SK-N-SH (cell line): Measurements from ENCODE around the gene RAVER1. TPM values are rescaled to one million over a fixed set of nuclear protein-coding genes. Genes with fewer than 3 reads are reported as not detected.

Experiments used
- CTCF ChIA-PET: fragments of 300-600, 350-600 bp; formaldehyde crosslinking; extraction: SDS; loops from one replicate; lab custom pipeline; 2021; lab: Yijun Ruan, JAX
- POLR2A ChIA-PET: fragments of 350-600 bp; sonication (Branson Sonifier 250); formaldehyde crosslinking; extraction: SDS; loops from one replicate; lab custom pipeline; 2020; ENCODE audit warnings: antibody characterized with exemption, inconsistent platforms; lab: Yijun Ruan, JAX
- DNase-seq: peaks from one replicate; pipeline ENCODE4 v3.0.0; 2012
- H2AFZ ChIP-seq: fragments of 200-600 bp; sonication (generic); 2 replicates; pipeline ENCODE4 v1.8.1; 2016; ENCODE audit warnings: antibody characterized with exemption, mild to moderate bottlenecking, low read depth
- H3F3A ChIP-seq: fragments of 200-600 bp; sonication (generic); replicated peaks from 2 replicates; pipeline ENCODE3; 2016; ENCODE audit warnings: antibody characterized with exemption, mild to moderate bottlenecking; ENCODE audit not compliant: insufficient read depth
- H3K27ac ChIP-seq, 2 experiments: fragments of 200-500 bp in 1 of 2; fragments of 200-600 bp in 1 of 2; sonication (Bioruptor generic) in 1 of 2; sonication (generic), shearing (Covaris generic) in 1 of 2; 2 replicates each; pipeline versions ENCODE4 v1.5.1 to v1.6.1; 2014 to 2016; ENCODE audit warnings: low read depth in 2 of 2, inconsistent platforms in 1 of 2, low read length in 1 of 2, mild to moderate bottlenecking in 1 of 2, mixed read lengths in 1 of 2
- H3K27me3 ChIP-seq: fragments of 200-600 bp; sonication (generic), shearing (Covaris generic); 2 replicates; pipeline ENCODE4 v1.6.1; 2016; ENCODE audit warnings: mixed run types; ENCODE audit not compliant: insufficient read depth
- H3K36me3 ChIP-seq, 2 experiments: fragments of 200-500 bp in 1 of 2; fragments of 200-600 bp in 1 of 2; sonication (Bioruptor generic) in 1 of 2; sonication (generic) in 1 of 2; replicated peaks in 1 of 2; 2 replicates each; pipeline versions ENCODE3 to v1.5.1; 2014 to 2016; ENCODE audit warnings: low read length in 1 of 2, mild to moderate bottlenecking in 1 of 2; ENCODE audit not compliant: insufficient read depth in 2 of 2, control insufficient read depth in 1 of 2
- H3K4me1 ChIP-seq, 2 experiments: fragments of 200-500 bp in 1 of 2; fragments of 200-600 bp in 1 of 2; sonication (Bioruptor generic) in 1 of 2; sonication (generic), shearing (Covaris generic) in 1 of 2; 2 replicates each; pipeline versions ENCODE4 v1.5.1 to v1.6.1; 2014 to 2016; ENCODE audit warnings: low read depth in 1 of 2, low read length in 1 of 2, mixed run types in 1 of 2; ENCODE audit not compliant: insufficient read depth in 2 of 2, control insufficient read depth in 1 of 2
- H3K4me2 ChIP-seq: fragments of 200-600 bp; sonication (generic), shearing (Covaris generic); 2 replicates; pipeline ENCODE4 v1.6.1; 2017; ENCODE audit warnings: mixed run types
- H3K4me3 ChIP-seq, 2 experiments: fragments of 200-500 bp in 1 of 2; fragments of 200-600 bp in 1 of 2; sonication (Bioruptor generic) in 1 of 2; sonication (generic), shearing (Covaris generic) in 1 of 2; 2 replicates each; pipeline versions ENCODE4 v1.5.1 to v1.8.1; 2014 to 2016; ENCODE audit warnings: low read depth in 2 of 2, inconsistent platforms in 1 of 2, low read length in 1 of 2, mild to moderate bottlenecking in 1 of 2, mixed read lengths in 1 of 2, moderate library complexity in 1 of 2
- H3K79me2 ChIP-seq: fragments of 200-600 bp; sonication (generic); 2 replicates; pipeline ENCODE4 v1.8.1; 2017; ENCODE audit warnings: mild to moderate bottlenecking; ENCODE audit not compliant: insufficient read depth
- H3K9ac ChIP-seq: fragments of 200-600 bp; sonication (generic); 2 replicates; pipeline ENCODE4 v1.6.1; 2017; ENCODE audit warnings: mixed run types
- H3K9me2 ChIP-seq: fragments of 200-600 bp; sonication (generic); 2 replicates; pipeline ENCODE4 v1.6.1; 2017; ENCODE audit warnings: mixed run types
- H3K9me3 ChIP-seq: fragments of 200-600 bp; sonication (generic); 2 replicates; pipeline ENCODE4 v1.6.1; 2017; ENCODE audit warnings: mixed run types, mild to moderate bottlenecking, moderate library complexity
- H4K20me1 ChIP-seq: fragments of 200-600 bp; sonication (generic); 2 replicates; pipeline ENCODE4 v1.6.1; 2017; ENCODE audit warnings: mild to moderate bottlenecking, mixed run types; ENCODE audit not compliant: insufficient read depth
- EZH2phosphoT487 ChIP-seq: fragments of 200-600 bp; sonication (generic); IDR thresholded peaks from 2 replicates; pipeline ENCODE4 v1.6.1; 2017; ENCODE audit warnings: low read depth, mixed run types, mild to moderate bottlenecking, antibody characterized with exemption, moderate library complexity, borderline replicate concordance
- FOXJ3 ChIP-seq: sonication (generic); formaldehyde crosslinking; IDR thresholded peaks from 2 replicates; pipeline ENCODE4 v1.5.1; 2020; ENCODE audit warnings: mild to moderate bottlenecking, missing genetic modification reagents
- FOXM1 ChIP-seq: IDR thresholded peaks from 2 replicates; pipeline ENCODE4 v1.4.0; 2012; ENCODE audit warnings: low read depth, mild to moderate bottlenecking
- GABPA ChIP-seq: IDR thresholded peaks from 2 replicates; pipeline ENCODE4 v1.4.0; 2012; ENCODE audit warnings: low read depth, mild to moderate bottlenecking
- GATA2 ChIP-seq: sonication (generic); formaldehyde crosslinking; IDR thresholded peaks from 2 replicates; pipeline ENCODE4 v1.5.0; 2020; ENCODE audit warnings: mild to moderate bottlenecking, missing genetic modification reagents
- JUND ChIP-seq: IDR thresholded peaks from 2 replicates; pipeline ENCODE4 v1.4.0; 2012
- MAX ChIP-seq: IDR thresholded peaks from 2 replicates; pipeline ENCODE4 v1.4.0; 2012; ENCODE audit warnings: low read depth
- MEF2A ChIP-seq: IDR thresholded peaks from 2 replicates; pipeline ENCODE4 v1.4.0; 2012; ENCODE audit warnings: low read depth, borderline replicate concordance
- MXI1 ChIP-seq: IDR thresholded peaks from 2 replicates; pipeline ENCODE4 v1.6.1; 2012; ENCODE audit warnings: mild to moderate bottlenecking, low read depth, low read length, improper control_type of control experiment
- NRF1 ChIP-seq: IDR thresholded peaks from 2 replicates; pipeline ENCODE4 v1.6.1; 2012; ENCODE audit warnings: low read depth, mild to moderate bottlenecking, low read length
- POLR2AphosphoS5 ChIP-seq: IDR thresholded peaks from 2 replicates; pipeline ENCODE4 v1.6.1; 2012; ENCODE audit warnings: low read depth, low read length
- RFX5 ChIP-seq: IDR thresholded peaks from 2 replicates; pipeline ENCODE4 v1.6.1; 2012; ENCODE audit warnings: mild to moderate bottlenecking, improper control_type of control experiment, low read length
- SIN3A ChIP-seq: IDR thresholded peaks from 2 replicates; pipeline ENCODE4 v1.6.1; 2012; ENCODE audit warnings: low read depth, mild to moderate bottlenecking, low read length, moderate library complexity, borderline replicate concordance
- TAF1 ChIP-seq: IDR thresholded peaks from 2 replicates; pipeline ENCODE4 v1.6.1; 2012; ENCODE audit warnings: low read depth, mild to moderate bottlenecking, low read length, moderate library complexity, borderline replicate concordance
- TEAD4 ChIP-seq: IDR thresholded peaks from 2 replicates; pipeline ENCODE4 v1.4.0; 2012; ENCODE audit warnings: mild to moderate bottlenecking, borderline replicate concordance; ENCODE audit not compliant: insufficient read depth
- USF2 ChIP-seq: fragments of 150-350 bp; IDR thresholded peaks from 2 replicates; pipeline ENCODE4 v1.6.1; 2017; ENCODE audit warnings: antibody characterized with exemption, low read length, low read depth, borderline replicate concordance
- WGBS: methylation state at CpG from one replicate; pipeline ENCODE4 v1.1.6; 2017; ENCODE audit warnings: low lambda C conversion rate; 5-methylcytosine and 5-hydroxymethylcytosine counted together
- polyA plus RNA-seq, 3 experiments: library from polyadenylated mRNA; depleted of rRNA; stranded (reverse); fragments of >200 nt; gene quantifications; 2 replicates each; pipeline ENCODE4 v1.2.3, GENCODE V29; 2012
- TF ChIP-seq, protein P1 (sequence below): IDR thresholded peaks from 2 replicates; pipeline ENCODE4 v1.6.1; 2012; ENCODE audit warnings: mild to moderate bottlenecking, low read depth, low read length, moderate library complexity
- TF ChIP-seq, protein P2 (sequence below): IDR thresholded peaks from 2 replicates; pipeline ENCODE4 v1.4.0; 2012; ENCODE audit warnings: low read depth, borderline replicate concordance
- TF ChIP-seq, protein P3 (sequence below): fragments of 200-600 bp; sonication (generic); IDR thresholded peaks from 2 replicates; pipeline ENCODE4 v1.6.1; 2017; ENCODE audit warnings: antibody characterized with exemption, mild to moderate bottlenecking, moderate library complexity
- TF ChIP-seq, protein P4 (sequence below): fragments of 150-350 bp; IDR thresholded peaks from 2 replicates; pipeline ENCODE4 v1.6.1; 2016; ENCODE audit warnings: mild to moderate bottlenecking, low read depth, low read length
- TF ChIP-seq, protein P5 (sequence below): IDR thresholded peaks from 2 replicates; pipeline ENCODE4 v1.4.0; 2012; ENCODE audit warnings: low read depth, borderline replicate concordance

Gene RAVER1
- polyA plus RNA-seq, 1 of the 3 experiments (the other 2 are of a cell fraction): 8.2 TPM

DNA sequence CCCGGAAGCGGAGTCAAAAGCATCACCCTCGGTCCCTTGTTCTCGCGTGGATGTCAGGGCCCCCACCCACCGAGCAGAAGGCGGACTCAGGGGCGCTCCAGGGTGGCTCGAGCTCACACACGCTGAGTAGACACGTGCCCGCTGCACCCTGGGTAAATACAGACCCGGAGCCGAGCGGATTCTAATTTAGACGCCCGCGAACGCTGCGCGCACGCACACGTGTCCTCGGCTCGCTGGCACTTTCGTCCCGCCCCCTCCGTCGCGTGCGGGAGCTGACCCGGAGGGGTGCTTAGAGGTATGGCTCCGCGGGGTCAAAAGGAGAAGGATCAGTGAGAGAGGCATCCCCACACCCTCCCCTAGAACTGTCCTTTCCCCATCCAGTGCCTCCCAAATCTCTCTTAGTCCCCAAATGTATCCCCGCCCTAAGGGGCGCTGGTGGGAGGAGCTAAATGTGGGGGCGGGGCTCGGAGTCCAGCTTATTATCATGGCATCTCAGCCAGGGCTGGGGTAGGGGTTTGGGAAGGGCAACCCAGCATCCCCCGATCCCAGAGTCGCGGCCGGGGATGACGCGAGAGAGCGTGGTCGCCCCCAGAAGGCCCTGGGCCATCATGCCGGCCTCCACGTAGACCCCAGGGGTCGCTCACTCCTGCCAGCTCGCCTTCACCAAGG, 44.0 kb downstream of the RAVER1 start:
- Histone ChIP-seq H3K4me2 (peak overlapping the region; percentile 98), H3K9me2 (no peaks in the 10 kb centered on the region), H3K4me1 (peaks cover 0 to 39% of the 10 kb centered on the region in 2 experiments; a peak in 1 of 4 replicates), H3K79me2 (no peaks in the 10 kb centered on the region), H3K9ac (no peak overlapping the region), H3K36me3 (no peaks in the 10 kb centered on the region), H3F3A (peaks cover 6% of the 10 kb centered on the region), H3K9me3 (no peaks in the 10 kb centered on the region), H3K4me3 (peak overlapping the region; percentile 37 to 77), H2AFZ (peak overlapping the region; percentile 91), H3K27me3 (no peaks in the 10 kb centered on the region; the same call in 1 of the 2 replicates), H3K27ac (no peak overlapping the region), H4K20me1 (no peaks in the 10 kb centered on the region)
- peak; percentile 68 for DNase-seq
- 3% methylated on average over 23 of the region's 50 CpGs for WGBS
- ChIA-PET CTCF (interaction anchor here (0.6 to 7.4 kb wide), 11 partner anchors 10 to 128 kb away, joined by 3 to 65 read pairs (median 6); partner anchors contain the start of genes CDC37 and ICAM1), POLR2A (interaction anchor here (1.2 to 1.4 kb wide), 2 partner anchors 11 to 13 kb away, joined by 3 to 4 read pairs; no protein-coding TSS in a partner anchor)
- TF ChIP-seq FOXM1: no peak
- TF ChIP-seq GABPA: no peak
- TF ChIP-seq TEAD4: no peak
- TF ChIP-seq TAF1: no peak
- TF ChIP-seq POLR2AphosphoS5: no peak
- no peak for TF ChIP-seq RFX5
- peak; percentile 83 for TF ChIP-seq MAX
- TF ChIP-seq FOXJ3: no peak
- no peak for TF ChIP-seq EZH2phosphoT487
- TF ChIP-seq GATA2 (CRISPR knock-in tag): no peak
- TF ChIP-seq, protein P1, sequence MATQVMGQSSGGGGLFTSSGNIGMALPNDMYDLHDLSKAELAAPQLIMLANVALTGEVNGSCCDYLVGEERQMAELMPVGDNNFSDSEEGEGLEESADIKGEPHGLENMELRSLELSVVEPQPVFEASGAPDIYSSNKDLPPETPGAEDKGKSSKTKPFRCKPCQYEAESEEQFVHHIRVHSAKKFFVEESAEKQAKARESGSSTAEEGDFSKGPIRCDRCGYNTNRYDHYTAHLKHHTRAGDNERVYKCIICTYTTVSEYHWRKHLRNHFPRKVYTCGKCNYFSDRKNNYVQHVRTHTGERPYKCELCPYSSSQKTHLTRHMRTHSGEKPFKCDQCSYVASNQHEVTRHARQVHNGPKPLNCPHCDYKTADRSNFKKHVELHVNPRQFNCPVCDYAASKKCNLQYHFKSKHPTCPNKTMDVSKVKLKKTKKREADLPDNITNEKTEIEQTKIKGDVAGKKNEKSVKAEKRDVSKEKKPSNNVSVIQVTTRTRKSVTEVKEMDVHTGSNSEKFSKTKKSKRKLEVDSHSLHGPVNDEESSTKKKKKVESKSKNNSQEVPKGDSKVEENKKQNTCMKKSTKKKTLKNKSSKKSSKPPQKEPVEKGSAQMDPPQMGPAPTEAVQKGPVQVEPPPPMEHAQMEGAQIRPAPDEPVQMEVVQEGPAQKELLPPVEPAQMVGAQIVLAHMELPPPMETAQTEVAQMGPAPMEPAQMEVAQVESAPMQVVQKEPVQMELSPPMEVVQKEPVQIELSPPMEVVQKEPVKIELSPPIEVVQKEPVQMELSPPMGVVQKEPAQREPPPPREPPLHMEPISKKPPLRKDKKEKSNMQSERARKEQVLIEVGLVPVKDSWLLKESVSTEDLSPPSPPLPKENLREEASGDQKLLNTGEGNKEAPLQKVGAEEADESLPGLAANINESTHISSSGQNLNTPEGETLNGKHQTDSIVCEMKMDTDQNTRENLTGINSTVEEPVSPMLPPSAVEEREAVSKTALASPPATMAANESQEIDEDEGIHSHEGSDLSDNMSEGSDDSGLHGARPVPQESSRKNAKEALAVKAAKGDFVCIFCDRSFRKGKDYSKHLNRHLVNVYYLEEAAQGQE: no peak
- no peak for TF ChIP-seq MEF2A
- TF ChIP-seq, protein P2, sequence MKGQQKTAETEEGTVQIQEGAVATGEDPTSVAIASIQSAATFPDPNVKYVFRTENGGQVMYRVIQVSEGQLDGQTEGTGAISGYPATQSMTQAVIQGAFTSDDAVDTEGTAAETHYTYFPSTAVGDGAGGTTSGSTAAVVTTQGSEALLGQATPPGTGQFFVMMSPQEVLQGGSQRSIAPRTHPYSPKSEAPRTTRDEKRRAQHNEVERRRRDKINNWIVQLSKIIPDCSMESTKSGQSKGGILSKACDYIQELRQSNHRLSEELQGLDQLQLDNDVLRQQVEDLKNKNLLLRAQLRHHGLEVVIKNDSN: peak; percentile 45; the same call in 1 of the 2 replicates
- peak; percentile 58 for TF ChIP-seq MXI1
- TF ChIP-seq NRF1: no peak
- TF ChIP-seq, protein P3, sequence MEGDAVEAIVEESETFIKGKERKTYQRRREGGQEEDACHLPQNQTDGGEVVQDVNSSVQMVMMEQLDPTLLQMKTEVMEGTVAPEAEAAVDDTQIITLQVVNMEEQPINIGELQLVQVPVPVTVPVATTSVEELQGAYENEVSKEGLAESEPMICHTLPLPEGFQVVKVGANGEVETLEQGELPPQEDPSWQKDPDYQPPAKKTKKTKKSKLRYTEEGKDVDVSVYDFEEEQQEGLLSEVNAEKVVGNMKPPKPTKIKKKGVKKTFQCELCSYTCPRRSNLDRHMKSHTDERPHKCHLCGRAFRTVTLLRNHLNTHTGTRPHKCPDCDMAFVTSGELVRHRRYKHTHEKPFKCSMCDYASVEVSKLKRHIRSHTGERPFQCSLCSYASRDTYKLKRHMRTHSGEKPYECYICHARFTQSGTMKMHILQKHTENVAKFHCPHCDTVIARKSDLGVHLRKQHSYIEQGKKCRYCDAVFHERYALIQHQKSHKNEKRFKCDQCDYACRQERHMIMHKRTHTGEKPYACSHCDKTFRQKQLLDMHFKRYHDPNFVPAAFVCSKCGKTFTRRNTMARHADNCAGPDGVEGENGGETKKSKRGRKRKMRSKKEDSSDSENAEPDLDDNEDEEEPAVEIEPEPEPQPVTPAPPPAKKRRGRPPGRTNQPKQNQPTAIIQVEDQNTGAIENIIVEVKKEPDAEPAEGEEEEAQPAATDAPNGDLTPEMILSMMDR: no peak
- no peak for TF ChIP-seq SIN3A
- TF ChIP-seq, protein P4, sequence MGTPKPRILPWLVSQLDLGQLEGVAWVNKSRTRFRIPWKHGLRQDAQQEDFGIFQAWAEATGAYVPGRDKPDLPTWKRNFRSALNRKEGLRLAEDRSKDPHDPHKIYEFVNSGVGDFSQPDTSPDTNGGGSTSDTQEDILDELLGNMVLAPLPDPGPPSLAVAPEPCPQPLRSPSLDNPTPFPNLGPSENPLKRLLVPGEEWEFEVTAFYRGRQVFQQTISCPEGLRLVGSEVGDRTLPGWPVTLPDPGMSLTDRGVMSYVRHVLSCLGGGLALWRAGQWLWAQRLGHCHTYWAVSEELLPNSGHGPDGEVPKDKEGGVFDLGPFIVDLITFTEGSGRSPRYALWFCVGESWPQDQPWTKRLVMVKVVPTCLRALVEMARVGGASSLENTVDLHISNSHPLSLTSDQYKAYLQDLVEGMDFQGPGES: no peak
- TF ChIP-seq, protein P5, sequence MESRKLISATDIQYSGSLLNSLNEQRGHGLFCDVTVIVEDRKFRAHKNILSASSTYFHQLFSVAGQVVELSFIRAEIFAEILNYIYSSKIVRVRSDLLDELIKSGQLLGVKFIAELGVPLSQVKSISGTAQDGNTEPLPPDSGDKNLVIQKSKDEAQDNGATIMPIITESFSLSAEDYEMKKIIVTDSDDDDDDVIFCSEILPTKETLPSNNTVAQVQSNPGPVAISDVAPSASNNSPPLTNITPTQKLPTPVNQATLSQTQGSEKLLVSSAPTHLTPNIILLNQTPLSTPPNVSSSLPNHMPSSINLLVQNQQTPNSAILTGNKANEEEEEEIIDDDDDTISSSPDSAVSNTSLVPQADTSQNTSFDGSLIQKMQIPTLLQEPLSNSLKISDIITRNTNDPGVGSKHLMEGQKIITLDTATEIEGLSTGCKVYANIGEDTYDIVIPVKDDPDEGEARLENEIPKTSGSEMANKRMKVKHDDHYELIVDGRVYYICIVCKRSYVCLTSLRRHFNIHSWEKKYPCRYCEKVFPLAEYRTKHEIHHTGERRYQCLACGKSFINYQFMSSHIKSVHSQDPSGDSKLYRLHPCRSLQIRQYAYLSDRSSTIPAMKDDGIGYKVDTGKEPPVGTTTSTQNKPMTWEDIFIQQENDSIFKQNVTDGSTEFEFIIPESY: no peak
- TF ChIP-seq JUND: no peak
- TF ChIP-seq USF2: no peak
